ENCODE results near the gene NRP2.

The NRP2 gene

GRCh38 chr2:205660521-205661124 lies 21.7 kb upstream of the NRP2 start:
- H3K4me1 ChIP-seq (ENCODE audit: control insufficient read depth, insufficient read depth, low read length) = no peaks in the 10 kb centered on the region
- H3K36me3 ChIP-seq (ENCODE audit: control insufficient read depth in 2 of 2, insufficient read depth in 2 of 2, low read length in 2 of 2) = no peaks in the 10 kb centered on the region
- no peak overlapping the region for H3K27ac ChIP-seq (ENCODE audit: low read length)
- H3K9ac ChIP-seq (ENCODE audit: low read length in 2 of 2) = no peak overlapping the region
- no peaks in the 10 kb centered on the region for H3K27me3 ChIP-seq (ENCODE audit: control insufficient read depth in 1 of 2, insufficient read depth in 2 of 2, low read length in 2 of 2)
- H3K9me3 ChIP-seq (ENCODE audit: control insufficient read depth in 2 of 2, low read length in 2 of 2) = no peaks in the 10 kb centered on the region
- no peak overlapping the region for H3K4me3 ChIP-seq (ENCODE audit: low read length in 2 of 2)

DNA sequence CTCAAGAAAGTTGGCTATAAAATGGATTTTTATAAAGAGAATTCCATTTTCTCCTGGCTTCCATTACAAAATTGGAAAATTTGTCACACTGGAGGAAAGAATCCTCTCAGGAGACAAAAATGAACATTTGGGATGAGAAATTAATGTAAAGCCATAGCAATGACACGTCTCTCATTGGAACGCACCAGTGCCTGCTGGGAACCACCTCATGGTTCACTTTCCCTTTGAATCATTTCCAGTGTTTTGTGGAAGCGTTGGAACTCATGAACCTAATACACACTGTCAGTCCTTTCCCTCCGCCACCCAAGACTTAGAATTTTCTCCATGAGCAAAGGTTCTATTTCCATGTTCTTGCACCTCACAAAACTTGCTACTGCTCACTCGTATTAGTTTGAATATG lies 21.0 kb upstream of the NRP2 start:
- no peaks in the 10 kb centered on the region for H3K9me3 ChIP-seq (ENCODE audit: control insufficient read depth in 2 of 2, low read length in 2 of 2)
- no peaks in the 10 kb centered on the region for H3K27me3 ChIP-seq (ENCODE audit: control insufficient read depth in 1 of 2, insufficient read depth in 2 of 2, low read length in 2 of 2)
- H3K9ac ChIP-seq (ENCODE audit: low read length in 2 of 2) = no peak overlapping the region
- H3K36me3 ChIP-seq (ENCODE audit: control insufficient read depth in 2 of 2, insufficient read depth in 2 of 2, low read length in 2 of 2) = no peaks in the 10 kb centered on the region
- no peak overlapping the region for H3K4me3 ChIP-seq (ENCODE audit: low read length in 2 of 2)
- no peak overlapping the region for H3K27ac ChIP-seq (ENCODE audit: low read length)
- no peaks in the 10 kb centered on the region for H3K4me1 ChIP-seq (ENCODE audit: control insufficient read depth, insufficient read depth, low read length)

GRCh38 chr2:205662206-205662965 lies 19.9 kb upstream of the NRP2 start:
- no peak overlapping the region for H3K27ac ChIP-seq (ENCODE audit: low read length)
- H3K27me3 ChIP-seq (ENCODE audit: control insufficient read depth in 1 of 2, insufficient read depth in 2 of 2, low read length in 2 of 2) = no peaks in the 10 kb centered on the region
- H3K9ac ChIP-seq (ENCODE audit: low read length in 2 of 2) = no peak overlapping the region
- no peak overlapping the region for H3K4me3 ChIP-seq (ENCODE audit: low read length in 2 of 2)
- H3K4me1 ChIP-seq (ENCODE audit: control insufficient read depth, insufficient read depth, low read length) = no peaks in the 10 kb centered on the region
- H3K36me3 ChIP-seq (ENCODE audit: control insufficient read depth in 2 of 2, insufficient read depth in 2 of 2, low read length in 2 of 2) = no peaks in the 10 kb centered on the region
- H3K9me3 ChIP-seq (ENCODE audit: control insufficient read depth in 2 of 2, low read length in 2 of 2) = no peaks in the 10 kb centered on the region

- Histone ChIP-seq H3K9ac (ENCODE audit: low read length in 2 of 2) (no peak overlapping the region), H3K27me3 (ENCODE audit: control insufficient read depth in 1 of 2, insufficient read depth in 2 of 2, low read length in 2 of 2) (no peaks in the 10 kb centered on the region), H3K4me1 (ENCODE audit: control insufficient read depth, insufficient read depth, low read length) (no peaks in the 10 kb centered on the region), H3K4me3 (ENCODE audit: low read length in 2 of 2) (no peak overlapping the region), H3K9me3 (ENCODE audit: control insufficient read depth in 2 of 2, low read length in 2 of 2) (no peaks in the 10 kb centered on the region), H3K36me3 (ENCODE audit: control insufficient read depth in 2 of 2, insufficient read depth in 2 of 2, low read length in 2 of 2) (no peaks in the 10 kb centered on the region), H3K27ac (ENCODE audit: low read length) (no peak overlapping the region)
These were observed 16.5 kb upstream of the NRP2 start for GRCh38 chr2:205665791-205666190.

- Histone ChIP-seq H3K27me3 (ENCODE audit: control insufficient read depth in 1 of 2, insufficient read depth in 2 of 2, low read length in 2 of 2) (no peaks in the 10 kb centered on the region), H3K9me3 (ENCODE audit: control insufficient read depth in 2 of 2, low read length in 2 of 2) (no peaks in the 10 kb centered on the region), H3K36me3 (ENCODE audit: control insufficient read depth in 2 of 2, insufficient read depth in 2 of 2, low read length in 2 of 2) (no peaks in the 10 kb centered on the region), H3K27ac (ENCODE audit: low read length) (no peak overlapping the region), H3K4me3 (ENCODE audit: low read length in 2 of 2) (no peak overlapping the region), H3K4me1 (ENCODE audit: control insufficient read depth, insufficient read depth, low read length) (peaks cover 3% of the 10 kb centered on the region), H3K9ac (ENCODE audit: low read length in 2 of 2) (no peak overlapping the region)
These were observed 12.0 kb upstream of the NRP2 start for GRCh38 chr2:205670292-205670691.

GRCh38 chr2:205673312-205673711 lies 9.0 kb upstream of the NRP2 start:
- Histone ChIP-seq H3K27ac (ENCODE audit: low read length) (no peak overlapping the region), H3K4me1 (ENCODE audit: control insufficient read depth, insufficient read depth, low read length) (peaks cover 3% of the 10 kb centered on the region), H3K9ac (ENCODE audit: low read length in 2 of 2) (no peak overlapping the region), H3K36me3 (ENCODE audit: control insufficient read depth in 2 of 2, insufficient read depth in 2 of 2, low read length in 2 of 2) (no peaks in the 10 kb centered on the region), H3K4me3 (ENCODE audit: low read length in 2 of 2) (no peak overlapping the region), H3K27me3 (ENCODE audit: control insufficient read depth in 1 of 2, insufficient read depth in 2 of 2, low read length in 2 of 2) (no peaks in the 10 kb centered on the region), H3K9me3 (ENCODE audit: control insufficient read depth in 2 of 2, low read length in 2 of 2) (no peaks in the 10 kb centered on the region)

- Histone ChIP-seq H3K4me3 (ENCODE audit: low read length in 2 of 2) (peak overlapping the region in 1 of 2 donors; percentile 2), H3K27ac (ENCODE audit: low read length) (no peak overlapping the region), H3K9ac (ENCODE audit: low read length in 2 of 2) (no peak overlapping the region)
These were observed 6.3 kb upstream of the NRP2 start for GRCh38 chr2:205675861-205676516.

DNA sequence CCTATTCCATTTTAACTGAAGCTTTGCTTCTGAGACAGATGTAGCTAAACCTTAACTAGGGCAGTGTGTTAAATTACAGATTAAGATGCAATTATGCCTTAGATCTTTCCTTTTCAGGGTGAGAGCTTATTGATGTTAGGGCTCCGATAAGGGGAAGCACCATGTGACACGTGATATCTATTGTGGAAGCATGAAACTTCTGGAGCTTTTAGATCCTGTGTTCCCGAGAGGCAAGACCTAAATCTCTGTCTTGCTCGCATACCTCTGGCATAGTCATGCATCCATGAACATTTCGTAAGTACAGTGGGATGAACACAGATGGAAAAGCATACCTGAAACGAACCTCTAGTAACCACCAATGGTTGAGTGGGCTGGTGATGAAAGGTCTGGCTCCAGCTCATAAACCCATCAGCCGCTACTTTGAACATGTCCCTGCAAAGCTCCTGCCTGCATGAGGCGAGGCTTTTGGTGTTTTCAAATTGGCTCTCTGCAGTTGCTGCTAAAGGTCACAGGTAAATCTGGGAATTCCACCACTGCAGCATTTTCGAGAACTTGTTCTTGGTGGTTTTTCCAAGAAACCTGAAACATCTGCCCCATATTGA lies 3.7 kb upstream of the NRP2 start:
- H3K36me3 ChIP-seq (ENCODE audit: control insufficient read depth in 2 of 2, insufficient read depth in 2 of 2, low read length in 2 of 2) = no peaks in the 10 kb centered on the region
- H3K4me3 ChIP-seq (ENCODE audit: low read length in 2 of 2) = no peak overlapping the region
- H3K27ac ChIP-seq (ENCODE audit: low read length) = no peak overlapping the region
- no peaks in the 10 kb centered on the region for H3K27me3 ChIP-seq (ENCODE audit: control insufficient read depth in 1 of 2, insufficient read depth in 2 of 2, low read length in 2 of 2)
- no peak overlapping the region for H3K9ac ChIP-seq (ENCODE audit: low read length in 2 of 2)
- H3K4me1 ChIP-seq (ENCODE audit: control insufficient read depth, insufficient read depth, low read length) = peaks cover 22% of the 10 kb centered on the region
- no peaks in the 10 kb centered on the region for H3K9me3 ChIP-seq (ENCODE audit: control insufficient read depth in 2 of 2, low read length in 2 of 2)

More at GRCh38 chr2:205675861-205676516, 6.3 kb upstream of the NRP2 start:
- no peaks in the 10 kb centered on the region for H3K27me3 ChIP-seq (ENCODE audit: control insufficient read depth in 1 of 2, insufficient read depth in 2 of 2, low read length in 2 of 2)
- no peaks in the 10 kb centered on the region for H3K36me3 ChIP-seq (ENCODE audit: control insufficient read depth in 2 of 2, insufficient read depth in 2 of 2, low read length in 2 of 2)
- peaks cover 13% of the 10 kb centered on the region for H3K4me1 ChIP-seq (ENCODE audit: control insufficient read depth, insufficient read depth, low read length)
- H3K9me3 ChIP-seq (ENCODE audit: control insufficient read depth in 2 of 2, low read length in 2 of 2) = no peaks in the 10 kb centered on the region

DNA sequence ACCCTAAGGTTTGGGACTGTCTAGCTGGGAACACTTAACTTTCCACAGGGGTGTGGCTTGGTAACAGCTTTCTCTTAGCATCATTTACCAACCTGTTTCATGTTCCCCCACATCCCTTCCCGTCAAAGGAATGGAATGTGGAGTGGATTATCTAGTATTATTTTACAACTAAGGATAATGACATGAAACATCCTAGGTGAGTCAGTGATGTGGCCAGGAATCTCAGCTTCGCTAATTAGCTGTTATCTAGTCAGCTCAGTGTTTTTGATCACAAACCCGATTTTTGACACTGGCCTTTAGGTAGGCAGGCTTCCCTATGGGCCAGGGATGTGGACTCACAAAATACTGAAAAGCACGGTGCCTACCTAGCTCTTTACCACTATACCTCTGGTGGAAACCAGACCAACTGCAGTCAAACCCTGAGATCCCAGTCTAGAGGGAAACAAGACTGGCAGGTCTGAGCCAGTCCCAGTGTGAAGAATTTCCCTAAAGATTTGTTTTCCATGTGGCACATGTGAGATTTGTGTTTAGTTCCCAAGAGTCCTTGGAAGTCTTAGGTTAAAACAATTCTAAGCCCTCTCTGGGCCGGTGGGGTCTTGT lies 2.8 kb upstream of the NRP2 start:
- H3K36me3 ChIP-seq (ENCODE audit: control insufficient read depth in 2 of 2, insufficient read depth in 2 of 2, low read length in 2 of 2) = peaks cover 4 to 6% of the 10 kb centered on the region in 2 donors
- H3K9ac ChIP-seq (ENCODE audit: low read length in 2 of 2) = no peak overlapping the region
- no peak overlapping the region for H3K4me3 ChIP-seq (ENCODE audit: low read length in 2 of 2)
- no peaks in the 10 kb centered on the region for H3K9me3 ChIP-seq (ENCODE audit: control insufficient read depth in 2 of 2, low read length in 2 of 2)
- no peak overlapping the region for H3K27ac ChIP-seq (ENCODE audit: low read length)
- no peaks in the 10 kb centered on the region for H3K27me3 ChIP-seq (ENCODE audit: control insufficient read depth in 1 of 2, insufficient read depth in 2 of 2, low read length in 2 of 2)
- H3K4me1 ChIP-seq (ENCODE audit: control insufficient read depth, insufficient read depth, low read length) = peaks cover 20% of the 10 kb centered on the region

GRCh38 chr2:205680067-205680466 lies 2.2 kb upstream of the NRP2 start:
- H3K4me1 ChIP-seq (ENCODE audit: control insufficient read depth, insufficient read depth, low read length) = peaks cover 20% of the 10 kb centered on the region
- H3K36me3 ChIP-seq (ENCODE audit: control insufficient read depth in 2 of 2, insufficient read depth in 2 of 2, low read length in 2 of 2) = peaks cover 4 to 9% of the 10 kb centered on the region in 2 donors
- H3K27ac ChIP-seq (ENCODE audit: low read length) = peak overlapping the region; percentile 46
- H3K9me3 ChIP-seq (ENCODE audit: control insufficient read depth in 2 of 2, low read length in 2 of 2) = no peaks in the 10 kb centered on the region
- no peak overlapping the region for H3K9ac ChIP-seq (ENCODE audit: low read length in 2 of 2)
- H3K4me3 ChIP-seq (ENCODE audit: low read length in 2 of 2) = no peak overlapping the region
- no peaks in the 10 kb centered on the region for H3K27me3 ChIP-seq (ENCODE audit: control insufficient read depth in 1 of 2, insufficient read depth in 2 of 2, low read length in 2 of 2)

Data from stomach smooth muscle (tissue), 2 donors.